ENCODE data around the gene CST7. TPM values are rescaled to one million over a fixed set of nuclear protein-coding genes. Genes with fewer than 3 reads are reported as not detected.

Gene CST7
- polyA plus RNA-seq, 1 experiment = not detected

DNA sequence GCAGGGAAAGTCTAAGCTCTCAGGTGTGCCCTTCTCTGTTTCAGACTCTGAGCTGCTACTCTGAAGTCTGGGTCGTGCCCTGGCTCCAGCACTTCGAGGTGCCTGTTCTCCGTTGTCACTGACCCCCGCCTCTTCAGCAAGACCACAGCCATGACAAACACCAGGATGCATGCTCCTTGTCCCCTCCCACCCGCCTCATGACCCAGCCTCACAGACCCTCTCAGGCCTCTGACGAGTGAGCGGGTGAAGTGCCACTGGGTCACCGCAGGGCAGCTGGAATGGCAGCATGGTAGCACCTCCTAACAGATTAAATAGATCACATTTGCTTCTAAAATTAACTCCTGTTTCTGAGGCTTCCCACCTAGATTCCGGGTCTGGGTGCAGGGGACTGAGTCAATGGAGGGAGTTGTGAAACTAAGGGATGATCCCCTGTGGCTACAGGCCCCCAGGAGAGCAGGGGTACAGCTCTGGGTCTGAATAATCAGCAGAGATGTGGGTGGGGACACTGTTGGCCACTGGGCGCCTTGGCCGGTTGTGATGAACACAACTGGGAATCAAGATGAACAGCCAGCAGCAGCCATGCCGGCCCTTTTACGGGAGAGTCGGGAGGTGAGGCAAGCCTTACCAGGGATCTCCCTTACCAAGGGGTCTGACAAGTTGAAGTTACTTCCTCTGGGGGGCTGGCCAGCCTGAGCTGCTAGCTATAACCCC, 10.7 kb downstream of the CST7 start:
- POLR2A ChIA-PET = no interaction called here
- TF ChIP-seq, protein P1, sequence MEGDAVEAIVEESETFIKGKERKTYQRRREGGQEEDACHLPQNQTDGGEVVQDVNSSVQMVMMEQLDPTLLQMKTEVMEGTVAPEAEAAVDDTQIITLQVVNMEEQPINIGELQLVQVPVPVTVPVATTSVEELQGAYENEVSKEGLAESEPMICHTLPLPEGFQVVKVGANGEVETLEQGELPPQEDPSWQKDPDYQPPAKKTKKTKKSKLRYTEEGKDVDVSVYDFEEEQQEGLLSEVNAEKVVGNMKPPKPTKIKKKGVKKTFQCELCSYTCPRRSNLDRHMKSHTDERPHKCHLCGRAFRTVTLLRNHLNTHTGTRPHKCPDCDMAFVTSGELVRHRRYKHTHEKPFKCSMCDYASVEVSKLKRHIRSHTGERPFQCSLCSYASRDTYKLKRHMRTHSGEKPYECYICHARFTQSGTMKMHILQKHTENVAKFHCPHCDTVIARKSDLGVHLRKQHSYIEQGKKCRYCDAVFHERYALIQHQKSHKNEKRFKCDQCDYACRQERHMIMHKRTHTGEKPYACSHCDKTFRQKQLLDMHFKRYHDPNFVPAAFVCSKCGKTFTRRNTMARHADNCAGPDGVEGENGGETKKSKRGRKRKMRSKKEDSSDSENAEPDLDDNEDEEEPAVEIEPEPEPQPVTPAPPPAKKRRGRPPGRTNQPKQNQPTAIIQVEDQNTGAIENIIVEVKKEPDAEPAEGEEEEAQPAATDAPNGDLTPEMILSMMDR (IDR thresholded peaks at IDR 0.05; ENCODE audit: low read depth, low read length) = no peak
- no peak overlapping the region for H3K27ac ChIP-seq (ENCODE audit: low read depth, low read length)
- CTCF ChIA-PET = no interaction called here
- H3K4me3 ChIP-seq (ENCODE audit: low read depth, low read length) = no peak overlapping the region
- no peak for DNase-seq (ENCODE audit: low read depth, low spot score)
- H3K27me3 ChIP-seq (ENCODE audit: control insufficient read depth, insufficient read depth, low read length) = no peaks in the 10 kb centered on the region
- H3K9me3 ChIP-seq (ENCODE audit: control insufficient read depth, insufficient read depth, low read length) = no peaks in the 10 kb centered on the region

DNA sequence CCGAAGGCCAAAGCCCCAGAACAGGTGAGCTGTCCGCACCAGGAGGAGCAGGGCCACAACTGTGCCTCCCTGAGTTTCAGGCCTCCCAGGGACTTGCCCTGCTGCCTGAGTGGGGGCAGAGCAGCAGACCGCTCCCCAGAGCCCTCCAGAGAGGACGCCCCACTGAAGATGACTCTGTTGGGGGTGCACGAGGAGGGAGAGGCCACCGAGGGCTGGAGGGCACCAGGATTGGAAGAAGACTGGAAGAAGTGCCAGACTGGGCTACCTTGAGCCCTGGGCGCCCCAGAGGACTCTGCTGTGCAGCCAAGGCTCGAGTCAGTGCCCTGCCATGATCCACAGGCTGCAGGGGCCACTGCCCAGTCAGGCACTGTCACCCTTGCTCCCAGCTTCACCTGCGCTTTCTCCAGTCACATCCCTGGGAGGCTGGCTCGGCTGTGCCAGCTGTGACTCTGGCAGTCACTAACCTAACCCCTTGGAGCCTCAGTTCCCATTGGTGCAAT, 11.3 kb downstream of the CST7 start:
- Histone ChIP-seq H3K27ac (ENCODE audit: low read depth, low read length) (no peak overlapping the region), H3K4me3 (ENCODE audit: low read depth, low read length) (no peak overlapping the region), H3K27me3 (ENCODE audit: control insufficient read depth, insufficient read depth, low read length) (no peaks in the 10 kb centered on the region), H3K9me3 (ENCODE audit: control insufficient read depth, insufficient read depth, low read length) (no peaks in the 10 kb centered on the region)
- CTCF ChIA-PET = interaction anchor here (0.6 kb wide), 1 partner anchor 439 kb away, joined by 3 read pairs; no protein-coding TSS in a partner anchor
- no peak for DNase-seq (ENCODE audit: low read depth, low spot score)
- TF ChIP-seq, protein P1 (IDR thresholded peaks at IDR 0.05; ENCODE audit: low read depth, low read length) = no peak
- POLR2A ChIA-PET = no interaction called here

DNA sequence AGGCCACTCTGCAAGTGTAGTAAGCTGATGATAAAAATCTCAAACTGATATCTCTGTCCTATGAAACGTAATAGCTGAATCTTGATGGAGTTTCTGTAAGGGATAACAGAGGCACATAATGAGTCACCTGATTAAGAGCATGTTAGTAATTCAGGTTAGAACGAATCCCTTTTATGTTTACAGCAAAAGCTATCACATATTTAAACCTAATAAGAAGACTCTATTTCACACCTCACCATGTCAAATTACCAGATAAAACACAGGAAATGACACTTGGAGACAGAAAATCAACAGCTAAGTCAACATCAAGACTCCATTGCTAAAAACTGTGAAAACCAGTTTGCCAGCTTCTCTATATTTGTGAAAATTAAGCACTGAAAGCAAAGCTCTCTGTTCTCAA, 11.8 kb downstream of the CST7 start:
- Histone ChIP-seq H3K9me3 (ENCODE audit: control insufficient read depth, insufficient read depth, low read length) (no peaks in the 10 kb centered on the region), H3K27ac (ENCODE audit: low read depth, low read length) (no peak overlapping the region), H3K4me3 (ENCODE audit: low read depth, low read length) (no peak overlapping the region), H3K27me3 (ENCODE audit: control insufficient read depth, insufficient read depth, low read length) (no peaks in the 10 kb centered on the region)
- CTCF ChIA-PET = interaction anchor here (0.6 kb wide), 1 partner anchor 438 kb away, joined by 3 read pairs; no protein-coding TSS in a partner anchor
- TF ChIP-seq, protein P1 (IDR thresholded peaks at IDR 0.05; ENCODE audit: low read depth, low read length) = no peak
- DNase-seq (ENCODE audit: low read depth, low spot score) = no peak
- POLR2A ChIA-PET = no interaction called here

DNA sequence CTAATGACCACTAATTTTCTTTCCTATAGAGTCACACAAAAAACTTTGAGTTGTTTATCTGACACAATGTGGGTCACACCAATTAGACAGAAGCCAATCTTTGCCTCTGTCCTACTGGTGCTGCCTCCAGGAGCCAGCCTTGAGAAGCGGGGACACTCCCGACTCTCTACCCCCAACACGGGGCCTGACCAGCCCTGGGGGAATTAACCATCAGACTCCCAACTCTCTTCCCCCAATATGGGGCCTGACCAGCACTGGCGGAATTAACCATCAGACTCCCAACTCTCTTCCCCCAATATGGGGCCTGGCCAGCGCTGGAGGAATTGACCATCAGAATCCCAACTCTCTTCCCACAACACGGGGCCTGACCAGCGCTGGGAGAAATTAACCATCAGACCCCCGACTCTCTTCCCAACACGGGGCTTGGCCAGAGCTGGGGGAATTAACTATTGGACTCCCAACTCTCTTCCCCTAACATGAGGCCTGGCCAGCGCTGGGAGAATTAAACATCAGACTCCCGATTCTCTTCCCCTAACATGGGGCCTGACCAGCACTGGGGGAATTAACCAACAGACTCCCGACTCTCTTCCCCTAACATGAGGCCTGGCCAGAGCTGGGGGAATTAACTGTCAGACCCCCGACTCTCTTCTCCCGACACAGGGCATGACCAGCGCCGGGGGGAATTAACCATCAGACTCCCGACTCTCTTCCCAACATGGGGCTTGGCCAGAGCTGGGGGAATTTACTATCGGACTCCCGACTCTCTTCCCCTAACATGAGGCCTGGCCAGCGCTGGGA, 12.5 kb downstream of the CST7 start:
- POLR2A ChIA-PET = no interaction called here
- DNase-seq (ENCODE audit: low read depth, low spot score) = no peak
- H3K4me3 ChIP-seq (ENCODE audit: low read depth, low read length) = no peak overlapping the region
- no peaks in the 10 kb centered on the region for H3K27me3 ChIP-seq (ENCODE audit: control insufficient read depth, insufficient read depth, low read length)
- TF ChIP-seq, protein P1 (IDR thresholded peaks at IDR 0.05; ENCODE audit: low read depth, low read length) = no peak
- CTCF ChIA-PET = no interaction called here
- no peak overlapping the region for H3K27ac ChIP-seq (ENCODE audit: low read depth, low read length)
- H3K9me3 ChIP-seq (ENCODE audit: control insufficient read depth, insufficient read depth, low read length) = no peaks in the 10 kb centered on the region

DNA sequence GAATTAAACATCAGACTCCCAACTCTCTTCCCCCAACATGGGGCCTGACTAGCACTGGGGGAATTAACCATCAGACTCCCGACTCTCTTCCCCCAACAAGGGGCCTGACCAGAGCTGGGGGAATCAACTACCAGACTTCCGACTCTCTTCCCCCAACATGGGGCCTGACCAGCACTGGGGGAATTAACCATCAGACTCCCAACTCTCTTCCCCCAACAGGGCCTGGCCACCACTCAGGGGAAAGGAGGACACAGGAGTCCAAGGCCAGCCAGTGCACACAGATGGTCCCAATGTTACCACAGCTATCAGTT, 13.1 kb downstream of the CST7 start:
- POLR2A ChIA-PET = no interaction called here
- CTCF ChIA-PET = no interaction called here
- Histone ChIP-seq H3K4me3 (ENCODE audit: low read depth, low read length) (no peak overlapping the region), H3K9me3 (ENCODE audit: control insufficient read depth, insufficient read depth, low read length) (no peaks in the 10 kb centered on the region), H3K27me3 (ENCODE audit: control insufficient read depth, insufficient read depth, low read length) (no peaks in the 10 kb centered on the region), H3K27ac (ENCODE audit: low read depth, low read length) (no peak overlapping the region)
- no peak for DNase-seq (ENCODE audit: low read depth, low spot score)
- TF ChIP-seq, protein P1 (IDR thresholded peaks at IDR 0.05; ENCODE audit: low read depth, low read length) = no peak

All from AG04450 (cell line).